Peyer's patch (tissue), 4 donors: ENCODE measurements around the gene C3orf52. TPM values are rescaled to one million over a fixed set of nuclear protein-coding genes. Genes with fewer than 3 reads are reported as not detected.

Experiments used
- DNase-seq, 3 donors: peaks; one replicate each; pipeline ENCODE4 v3.0.0-alpha.2; 2017 to 2019
- H3K27ac ChIP-seq, 4 donors: fragments of 200-600 bp; sonication (generic); one replicate each; pipeline ENCODE4 v1.5.1; 2016 to 2019
- H3K27me3 ChIP-seq, 2 donors: fragments of 200-600 bp; sonication (generic); one replicate each; pipeline ENCODE4 v1.5.1; 2019
- H3K36me3 ChIP-seq, 3 donors: fragments of 200-600 bp; sonication (generic); one replicate each; pipeline ENCODE4 v1.5.1; 2016 to 2019
- H3K4me1 ChIP-seq, 4 donors: fragments of 200-600 bp; sonication (generic); one replicate each; pipeline ENCODE4 v1.5.1; 2016 to 2019
- H3K4me3 ChIP-seq, 4 donors: fragments of 200-600 bp; sonication (generic); 1 replicate in 3 of 4; 2 replicates in 1 of 4; pipeline ENCODE4 v1.5.1; 2016 to 2019; ENCODE audit warnings: mild to moderate bottlenecking in 1 of 4
- H3K9me3 ChIP-seq, 4 donors: fragments of 200-600 bp; sonication (generic); one replicate each; pipeline ENCODE4 v1.5.1; 2016 to 2019; ENCODE audit warnings: mild to moderate bottlenecking in 1 of 4
- CTCF ChIP-seq, 6 experiments: fragments of 450-650 bp in 4 of 6; fragments of 200-600 bp in 2 of 6; sonication (generic) in 1 of 6; IDR thresholded peaks; one replicate each; pipeline ENCODE4 v1.5.1; 2017 to 2019; ENCODE audit warnings: antibody characterized with exemption in 6 of 6, mild to moderate bottlenecking in 3 of 6, moderate library complexity in 1 of 6
- POLR2A ChIP-seq, 2 donors: fragments of 450-650 bp; IDR thresholded peaks; one replicate each; pipeline ENCODE4 v1.5.1; 2017; ENCODE audit warnings: antibody characterized with exemption in 2 of 2, mild to moderate bottlenecking in 2 of 2, moderate library complexity in 2 of 2
- small RNA-seq, 2 donors: library from RNA; depleted of rRNA; stranded (forward); fragments of <200 nt; gene quantifications; one replicate each; pipeline ENCODE3, GENCODE V24; 2016
- total RNA-seq, 4 donors: library from RNA; depleted of rRNA; stranded (reverse); fragments of >200 nt; gene quantifications; one replicate each; pipeline ENCODE4 v1.1.0, GENCODE V29; 2016

Gene C3orf52
- total RNA-seq, 4 donors from 2014 or later, result 13.2 to 31.0 (median 25.9) TPM

- H3K4me1 ChIP-seq, result no peaks in the 10 kb centered on the region
Observed at GRCh38 chr3:112143689-112144088, 57.5 kb downstream of the C3orf52 start.

GRCh38 chr3:112149136-112149535 is 62.9 kb downstream of the C3orf52 start:
- H3K27ac ChIP-seq, result no peak overlapping the region
- no peak overlapping the region for H3K4me3 ChIP-seq
- H3K4me1 ChIP-seq, result no peaks in the 10 kb centered on the region
- no peak for DNase-seq
- no peaks in the 10 kb centered on the region for H3K36me3 ChIP-seq
- TF ChIP-seq CTCF (IDR thresholded peaks at IDR 0.05), result no peak
- TF ChIP-seq POLR2A (IDR thresholded peaks at IDR 0.05), result no peak
- peaks cover 0 to 6% (median 0%) of the 10 kb centered on the region in 4 donors for H3K9me3 ChIP-seq
- H3K27me3 ChIP-seq, result no peaks in the 10 kb centered on the region

More at GRCh38 chr3:112143689-112144088, 57.5 kb downstream of the C3orf52 start:
- Histone ChIP-seq H3K27ac (no peak overlapping the region), H3K4me3 (no peak overlapping the region), H3K36me3 (no peaks in the 10 kb centered on the region), H3K9me3 (no peaks in the 10 kb centered on the region), H3K27me3 (no peaks in the 10 kb centered on the region)
- DNase-seq, result no peak
- TF ChIP-seq POLR2A (IDR thresholded peaks at IDR 0.05), result no peak
- no peak for TF ChIP-seq CTCF (IDR thresholded peaks at IDR 0.05)

GRCh38 chr3:112167758-112168157 is 81.6 kb downstream of the C3orf52 start:
- Histone ChIP-seq H3K27ac (no peak overlapping the region), H3K4me3 (no peak overlapping the region), H3K4me1 (no peaks in the 10 kb centered on the region), H3K36me3 (no peaks in the 10 kb centered on the region), H3K9me3 (no peaks in the 10 kb centered on the region), H3K27me3 (no peaks in the 10 kb centered on the region)
- DNase-seq, result no peak
- TF ChIP-seq CTCF (IDR thresholded peaks at IDR 0.05) (no peak), POLR2A (IDR thresholded peaks at IDR 0.05) (no peak)

Small RNA genes lying within 50 kb of the gene (small RNA-seq; reads per million reads assigned to genes)
- 0 reads per million in 2 donors for gene MIR567

Other genes starting within 250 kb of the C3orf52 start
- 10 to 100 TPM in 3 of 4 donors, 1 to 10 TPM in 1; 6.0 to 66.0 (median 12.5) TPM for gene PHLDB2, start 227.1 kb upstream of the C3orf52 start, total RNA-seq
- 10 to 100 TPM in 2 of 4 donors, 1 to 10 TPM in 2; 7.4 to 20.9 (median 11.8) TPM for gene ABHD10, start 107.4 kb upstream of the C3orf52 start, total RNA-seq
- 1 to 10 TPM in 1 of 4 donors, not detected in 3; 1.1 TPM for gene TAGLN3, start 87.5 kb upstream of the C3orf52 start, total RNA-seq
- not detected for gene TMPRSS7, start 51.7 kb upstream of the C3orf52 start, total RNA-seq
- gene GCSAM, start 46.9 kb downstream of the C3orf52 start, total RNA-seq, result 1 to 10 TPM in 1 of 4 donors, under 1 TPM in 1, not detected in 2; 0.40 to 5.8 TPM
- 10 to 100 TPM in 1 of 4 donors, 1 to 10 TPM in 1, under 1 TPM in 1, not detected in 1; 0.67 to 12.4 (median 1.7) TPM for gene SLC9C1, start 207.8 kb downstream of the C3orf52 start, total RNA-seq
- gene CD200, start 246.8 kb downstream of the C3orf52 start, total RNA-seq, result 10 to 100 TPM in 1 of 4 donors, 1 to 10 TPM in 3; 3.7 to 15.4 (median 7.1) TPM